ENCODE results near the gene ITPRIPL1. TPM values are rescaled to one million over a fixed set of nuclear protein-coding genes. Genes with fewer than 3 reads are reported as not detected.
"Not testable (repeated sequence)": the region's sequence is repeated elsewhere in the genome, so short reads cannot be mapped to it uniquely, and the experiment has no call there.

Gene ITPRIPL1
- 6.1 TPM for total RNA-seq

GRCh38 chr2:96325041-96325883 is at the start of gene ITPRIPL1:
ITPRIPL1 (plus strand) TSS chr2:96325317; CDS start chr2:96325840, 523 bp downstream.
- DNase-seq: peak; percentile 15

DNA sequence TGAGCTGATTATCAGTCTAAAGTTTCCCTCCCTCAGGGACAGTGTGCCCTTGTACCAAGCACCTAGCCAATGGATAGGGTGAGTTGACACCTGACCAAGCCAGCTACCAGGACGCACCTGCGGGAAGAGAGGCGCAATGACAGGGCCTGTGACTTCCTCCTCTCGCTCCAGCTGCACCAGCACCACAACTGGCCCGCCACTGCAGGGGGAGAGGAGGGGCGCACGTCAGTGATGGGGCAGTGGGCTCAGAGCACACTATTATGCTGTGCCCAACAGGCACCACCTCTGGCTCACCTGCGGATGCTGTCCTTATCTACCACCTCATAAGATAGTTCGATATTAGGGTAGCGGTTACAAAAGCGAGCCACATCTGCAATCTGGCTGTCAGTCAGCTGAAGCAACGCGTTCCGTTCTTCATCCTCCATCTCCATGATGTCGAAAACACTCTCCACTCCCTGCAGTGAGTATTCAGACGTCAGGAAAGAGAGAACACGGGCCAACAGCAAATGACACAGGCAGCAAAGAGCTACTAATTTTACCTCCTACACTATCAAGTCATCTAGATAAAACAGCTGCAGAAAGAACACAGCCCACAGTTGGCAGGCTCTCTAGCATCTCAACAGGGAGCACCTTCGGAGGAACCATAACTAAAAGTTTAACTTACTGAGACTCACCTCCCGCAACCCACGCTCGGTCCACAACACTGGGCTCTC is 48.2 kb upstream of the ITPRIPL1 start:
- no peak for DNase-seq

DNA sequence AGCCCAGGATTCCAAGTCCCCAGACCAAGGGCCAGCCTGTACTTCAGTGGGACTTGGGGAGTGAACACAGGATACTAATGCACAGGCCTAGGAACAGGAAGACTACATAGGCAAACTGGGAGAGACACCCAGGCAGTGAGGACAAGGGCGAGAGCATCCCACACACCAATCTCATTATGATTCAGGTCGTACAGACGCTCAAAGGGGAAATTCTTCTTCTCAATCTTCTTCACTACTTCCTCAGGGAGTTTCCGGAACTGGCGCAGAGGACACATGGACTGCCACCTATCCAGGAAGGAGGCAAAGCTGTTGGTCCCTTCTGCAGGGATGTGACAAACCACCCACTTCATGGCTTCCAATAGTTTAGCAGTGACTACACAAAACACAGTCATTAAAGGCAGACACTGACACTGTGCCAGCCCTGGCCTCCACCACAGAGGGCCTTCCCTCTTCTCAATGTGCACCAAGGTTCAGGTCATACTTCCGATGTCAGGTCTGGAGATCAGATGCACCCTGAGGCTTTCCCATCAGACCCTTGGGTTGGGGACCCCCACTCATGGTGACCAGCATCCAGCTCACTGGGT is 37.8 kb upstream of the ITPRIPL1 start:
- no peak for DNase-seq

- DNase-seq: no peak
Observed at GRCh38 chr2:96291751-96292150, 33.4 kb upstream of the ITPRIPL1 start.

DNA sequence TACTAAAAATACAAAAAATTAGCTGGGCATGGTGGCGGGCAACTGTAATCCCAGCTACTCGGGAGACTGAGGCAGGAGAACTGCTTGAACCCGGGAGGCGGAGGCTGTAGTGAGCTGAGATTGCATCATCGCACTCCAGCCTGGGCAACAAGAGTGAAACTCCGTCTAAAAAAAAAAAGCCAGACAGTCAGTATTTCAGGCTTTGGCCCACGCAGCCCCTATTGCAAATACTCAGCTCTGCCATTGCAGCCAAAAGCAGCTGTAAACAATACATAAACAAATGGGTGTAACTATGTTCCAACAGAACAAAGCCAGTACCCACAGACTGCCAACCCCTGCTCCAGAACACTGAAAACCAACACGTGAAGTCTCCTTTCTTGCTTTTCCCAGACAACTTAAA is 30.8 kb upstream of the ITPRIPL1 start:
- not testable (repeated sequence) for DNase-seq

- DNase-seq: no peak
Observed at GRCh38 chr2:96296925-96297324, 28.2 kb upstream of the ITPRIPL1 start.

GRCh38 chr2:96301865-96302264 is 23.3 kb upstream of the ITPRIPL1 start:
- DNase-seq: no peak

DNA sequence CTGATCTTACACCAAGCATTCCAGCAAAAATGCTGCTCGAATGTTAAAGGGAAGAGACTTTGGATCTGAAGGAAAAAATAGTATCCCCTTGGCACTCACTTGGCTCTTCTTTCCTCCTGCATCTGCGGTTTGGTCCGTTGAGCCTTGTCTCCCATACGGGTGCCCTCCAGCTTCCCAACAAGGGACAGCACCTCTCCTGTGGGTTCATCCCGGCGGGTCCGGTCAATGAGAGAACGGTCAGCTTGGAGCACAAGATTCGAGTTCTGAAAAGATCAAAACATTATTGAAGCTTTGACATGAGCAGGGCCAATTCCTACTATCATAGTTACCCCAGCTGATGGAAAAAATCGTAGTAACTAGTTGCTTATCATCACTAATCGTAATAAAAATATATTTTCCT is 20.5 kb upstream of the ITPRIPL1 start:
- DNase-seq: no peak

DNA sequence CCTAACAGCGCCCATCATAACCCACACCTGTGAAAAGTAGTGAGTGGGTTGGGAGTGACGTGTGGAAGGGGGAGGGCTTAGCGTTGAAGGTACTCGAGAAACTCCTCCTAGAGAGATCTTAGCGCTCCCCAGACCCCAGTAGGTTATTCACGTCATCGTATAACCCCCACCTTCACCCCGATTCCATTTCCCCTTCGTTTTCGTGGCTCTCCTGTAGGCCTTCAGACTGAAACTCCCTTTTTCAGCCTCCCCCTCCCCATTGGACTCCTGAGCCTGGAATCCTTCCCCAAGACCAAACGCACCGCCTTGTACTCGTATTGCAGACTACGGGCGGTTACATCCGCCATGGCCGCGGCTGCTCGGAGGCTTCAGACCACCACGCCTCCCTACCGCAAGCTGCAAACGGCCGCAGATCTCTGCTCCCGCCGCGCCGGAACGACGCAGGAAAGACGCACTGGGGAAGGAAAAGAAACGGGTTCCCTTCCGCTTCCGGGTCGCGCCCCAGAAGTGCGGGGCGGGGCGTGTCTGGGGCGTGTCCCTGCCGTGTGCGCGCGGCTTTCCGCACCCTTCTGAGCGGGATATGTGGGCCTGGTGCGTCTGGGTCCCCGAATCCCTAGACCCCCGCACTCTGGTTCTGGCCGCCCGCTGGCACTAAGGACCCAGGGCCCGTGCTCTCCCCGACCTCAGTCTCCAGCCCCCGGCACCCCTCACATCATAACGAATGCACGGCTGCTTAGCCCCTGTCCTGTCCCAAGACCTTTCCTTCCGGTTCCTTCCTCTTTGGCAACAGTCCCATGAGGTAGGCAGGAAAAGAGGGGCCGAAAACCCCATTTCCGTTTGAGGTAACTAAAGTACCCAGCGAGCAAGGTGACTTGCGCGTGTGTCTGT is 19.8 kb upstream of the ITPRIPL1 start, which contains the start of gene SNRNP200:
SNRNP200 (minus strand) TSS at position 456 of the 888 bp plus-strand sequence; CDS start at position 347, 109 bp downstream.
- DNase-seq: peak; percentile 80

- DNase-seq: no peak
Observed at GRCh38 chr2:96305979-96306308, 19.2 kb upstream of the ITPRIPL1 start.

DNA sequence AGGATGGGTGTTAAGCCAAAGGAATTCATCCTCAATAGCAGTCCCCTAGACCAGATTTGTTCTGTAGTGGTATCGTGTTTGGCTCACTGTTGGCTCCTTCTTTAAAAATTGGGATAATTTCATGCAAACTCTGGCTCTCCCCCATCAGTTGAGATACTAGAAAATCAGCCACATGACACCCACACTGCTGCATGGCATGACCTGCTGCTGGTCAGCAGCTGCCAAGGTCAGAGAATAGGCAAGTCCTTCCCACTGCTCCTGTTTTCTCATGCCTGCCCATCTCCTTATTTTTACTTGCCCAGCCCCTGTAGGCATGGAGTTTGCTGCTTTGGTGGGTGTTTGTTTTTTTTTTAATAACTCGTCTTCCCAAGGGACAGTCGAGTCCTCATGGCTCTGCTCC is 18.7 kb upstream of the ITPRIPL1 start:
- no peak for DNase-seq

- no peak for DNase-seq
Observed at GRCh38 chr2:96308248-96308647, 16.9 kb upstream of the ITPRIPL1 start.

GRCh38 chr2:96315005-96315399 is 10.1 kb upstream of the ITPRIPL1 start:
- no peak for DNase-seq

- DNase-seq: no peak
Observed at GRCh38 chr2:96315400-96316071, 9.6 kb upstream of the ITPRIPL1 start.

GRCh38 chr2:96316999-96317398 is 8.1 kb upstream of the ITPRIPL1 start:
- DNase-seq: no peak

DNA sequence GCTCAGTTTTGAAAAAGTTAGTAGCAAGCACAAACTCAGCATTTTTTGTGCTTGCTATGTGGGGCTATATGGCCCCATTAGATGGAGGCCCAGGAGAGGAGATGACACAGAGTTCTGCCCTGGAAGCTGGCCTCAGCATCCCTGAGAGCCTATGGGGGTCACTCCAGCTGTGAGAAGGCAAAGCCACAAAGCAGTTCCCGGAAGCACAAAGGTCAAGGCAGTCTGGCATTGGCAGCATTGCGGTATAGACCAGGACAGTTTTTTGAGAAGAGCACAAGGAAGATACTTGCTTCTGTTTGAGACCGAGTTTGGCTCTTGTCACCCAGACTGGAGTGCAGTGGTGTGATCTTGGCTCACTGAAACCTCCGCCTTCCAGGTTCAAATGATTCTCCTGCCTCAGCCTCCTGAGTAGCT is 7.5 kb upstream of the ITPRIPL1 start:
- no peak for DNase-seq

GRCh38 chr2:96318723-96319122 is 6.4 kb upstream of the ITPRIPL1 start:
- no peak for DNase-seq

DNA sequence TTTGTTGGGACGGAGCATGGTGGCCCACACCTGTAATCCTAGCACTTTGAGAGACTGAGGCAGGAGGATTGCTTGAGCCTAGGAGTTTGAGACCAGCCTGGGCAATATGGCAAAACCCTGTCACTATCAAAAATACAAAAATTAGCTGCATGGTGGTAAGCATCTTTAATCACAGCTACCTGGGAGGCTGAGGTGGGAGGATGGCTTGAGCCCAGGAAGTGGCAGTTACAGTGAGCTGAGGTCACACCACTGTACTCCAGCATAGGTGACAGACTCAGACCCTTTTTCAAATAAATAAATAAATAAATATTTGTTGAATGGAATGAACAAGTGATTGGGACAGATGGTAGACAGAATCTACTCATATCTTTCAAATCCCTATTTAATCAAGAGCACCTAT is 5.7 kb upstream of the ITPRIPL1 start:
- DNase-seq: no peak

DNA sequence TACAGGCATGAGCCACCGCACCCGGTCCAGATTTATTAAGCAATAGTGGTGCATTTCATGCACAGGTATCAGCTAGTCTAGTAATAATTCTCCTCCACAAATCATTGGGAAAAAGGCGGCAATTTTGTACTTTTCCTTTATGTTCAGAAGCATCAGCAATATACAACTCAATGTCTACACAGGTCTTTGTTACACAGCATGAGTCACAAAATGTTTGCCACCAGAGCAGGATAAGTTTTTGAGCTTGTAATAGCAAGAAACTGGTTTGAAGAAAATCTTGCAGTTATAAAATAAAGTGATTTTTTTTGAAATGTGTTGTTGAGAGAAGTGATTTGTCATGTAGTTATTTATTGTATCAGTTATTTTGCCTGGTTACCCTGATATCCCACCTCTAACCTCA is 4.8 kb upstream of the ITPRIPL1 start:
- DNase-seq: no peak

GRCh38 chr2:96320728-96321622 is 4.1 kb upstream of the ITPRIPL1 start:
- no peak for DNase-seq

GRCh38 chr2:96323849-96324248 is 1.3 kb upstream of the ITPRIPL1 start:
- no peak for DNase-seq

Data from skin of body (tissue), 2 donors.